ENCODE data around the gene PRSS56.
"Not testable (repeated sequence)": the region's sequence is repeated elsewhere in the genome, so short reads cannot be mapped to it uniquely, and the experiment has no call there.

The PRSS56 gene

GRCh38 chr2:232525791-232526371, 5.7 kb downstream of the PRSS56 start, which contains the start of gene CHRND:
TSS of gene CHRND (plus strand) at chr2:232526160. CDS start at chr2:232526216, 56 bp downstream.
- no peak for DNase-seq

- DNase-seq = no peak
Measured at GRCh38 chr2:232526372-232526941, 6.3 kb downstream of the PRSS56 start.

- no peak for DNase-seq
Measured at GRCh38 chr2:232527905-232528470, 7.8 kb downstream of the PRSS56 start.

- DNase-seq = no peak
Measured at GRCh38 chr2:232528746-232529460, 8.7 kb downstream of the PRSS56 start.

GRCh38 chr2:232529806-232530547, 9.8 kb downstream of the PRSS56 start:
- DNase-seq = no peak

GRCh38 chr2:232530626-232531260, 10.6 kb downstream of the PRSS56 start:
- DNase-seq = no peak

GRCh38 chr2:232532419-232532818, 12.2 kb downstream of the PRSS56 start:
- DNase-seq = no peak

GRCh38 chr2:232532821-232533220, 12.6 kb downstream of the PRSS56 start:
- DNase-seq = not testable (repeated sequence)

- no peak for DNase-seq
Measured at GRCh38 chr2:232533944-232534710, 13.9 kb downstream of the PRSS56 start.

- DNase-seq = no peak
Measured at GRCh38 chr2:232534940-232535651, 14.9 kb downstream of the PRSS56 start.

GRCh38 chr2:232535761-232536530, 15.8 kb downstream of the PRSS56 start:
- DNase-seq = no peak

GRCh38 chr2:232537079-232537478, 16.9 kb downstream of the PRSS56 start:
- DNase-seq = no peak

GRCh38 chr2:232537499-232537898, 17.3 kb downstream of the PRSS56 start:
- DNase-seq = no peak

GRCh38 chr2:232538671-232539070, 18.5 kb downstream of the PRSS56 start:
- no peak for DNase-seq

- no peak for DNase-seq
Measured at GRCh38 chr2:232539298-232540231, 19.4 kb downstream of the PRSS56 start, which contains the start of gene CHRNG. TSS of gene CHRNG (plus strand) at chr2:232539692. CDS start at chr2:232539748, 56 bp downstream.

- DNase-seq = no peak
Measured at GRCh38 chr2:232540441-232541041, 20.4 kb downstream of the PRSS56 start.

GRCh38 chr2:232541195-232541960, 21.2 kb downstream of the PRSS56 start:
- DNase-seq = no peak
